NCI-H2081 (cell line): ENCODE results near the gene SPRED3.
A peak's percentile ranks its signal among the peaks of the same experiment; 100 is the strongest.

ENCODE experiments used
- DNase-seq, 2 experiments: peaks; one replicate each; lab custom pipeline; 2025; lab: John Stamatoyannopoulos, UW

SPRED3 gene

DNA sequence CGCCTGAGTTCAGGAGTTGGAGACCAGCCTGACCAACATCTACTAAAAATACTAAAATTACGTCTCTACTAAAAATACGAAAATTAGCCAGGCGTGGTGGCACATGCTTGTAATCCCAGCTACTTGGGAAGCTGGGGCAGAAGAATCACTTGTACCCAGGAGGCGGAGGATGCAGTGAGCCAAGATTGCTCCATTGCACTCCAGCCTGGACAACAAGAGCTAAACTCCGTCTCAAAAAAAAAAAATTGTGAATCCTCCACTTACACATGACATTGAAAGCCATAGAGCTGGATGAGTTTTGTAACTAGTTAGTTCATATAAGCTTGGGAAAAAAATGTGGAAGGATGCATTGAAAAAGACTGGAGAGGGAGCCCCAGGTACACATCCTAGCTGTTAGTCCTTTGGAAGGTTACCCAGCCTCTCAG lies 14.6 kb upstream of the SPRED3 start:
- no peak for DNase-seq

DNA sequence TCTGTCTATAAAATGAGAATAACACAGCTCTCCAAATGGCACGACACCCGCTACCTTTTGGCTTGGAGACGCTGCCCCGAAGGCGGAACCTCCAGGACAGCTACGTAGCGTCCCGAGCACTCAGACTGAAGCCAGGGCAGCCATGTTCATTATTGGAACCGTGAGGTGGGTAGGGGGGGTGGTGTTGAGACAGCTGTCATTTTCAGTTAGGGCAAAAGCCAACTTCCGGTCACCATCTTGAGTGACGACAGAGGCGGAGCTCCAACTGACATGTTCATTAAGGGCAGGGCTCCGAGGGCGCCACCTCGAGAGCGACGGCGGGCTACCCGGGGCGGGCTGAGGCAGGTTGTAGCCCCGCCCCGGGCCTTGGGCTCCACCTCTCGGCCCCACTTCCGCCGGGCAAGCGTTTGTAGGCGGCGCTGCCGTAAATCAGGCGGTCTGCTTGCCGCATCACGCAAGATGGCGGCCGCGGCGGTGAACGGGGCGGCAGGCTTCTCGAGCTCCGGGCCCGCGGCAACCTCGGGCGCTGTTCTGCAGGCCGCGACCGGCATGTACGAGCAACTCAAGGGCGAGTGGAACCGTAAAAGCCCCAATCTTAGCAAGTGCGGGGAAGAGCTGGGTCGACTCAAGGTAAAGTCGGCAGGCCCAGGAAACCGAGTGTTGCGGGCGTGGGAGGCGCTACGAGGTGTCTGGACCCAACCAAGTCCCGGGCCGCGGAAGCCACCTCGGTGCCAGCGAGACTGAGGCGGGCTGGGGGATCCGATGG lies 14.0 kb upstream of the SPRED3 start, which contains the start of gene PSMD8:
TSS of gene PSMD8 (plus strand) at position 240 of the 766 bp plus-strand sequence. CDS start at position 271, 31 bp downstream.
- DNase-seq: peak; percentile 98 to 99

DNA sequence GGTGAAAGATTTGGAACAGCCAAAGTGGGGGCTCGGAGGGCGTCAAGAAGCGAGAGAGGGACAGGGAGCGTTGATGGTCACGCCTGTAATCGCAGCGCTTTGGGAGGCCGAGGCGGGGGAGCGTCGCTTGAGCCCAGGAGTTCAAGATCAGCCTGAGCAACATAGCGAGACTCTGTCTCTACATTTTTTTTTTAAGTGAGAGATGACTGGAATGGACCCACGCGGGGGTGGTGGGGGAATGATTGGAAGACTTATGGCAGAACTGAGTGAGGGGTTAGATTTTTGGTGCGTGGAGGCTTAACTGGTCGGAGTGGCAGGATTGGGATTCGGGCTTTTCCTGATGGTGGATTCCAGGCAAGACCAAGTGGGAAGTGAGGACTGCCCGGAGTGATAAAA lies 13.4 kb upstream of the SPRED3 start:
- DNase-seq: no peak

DNA sequence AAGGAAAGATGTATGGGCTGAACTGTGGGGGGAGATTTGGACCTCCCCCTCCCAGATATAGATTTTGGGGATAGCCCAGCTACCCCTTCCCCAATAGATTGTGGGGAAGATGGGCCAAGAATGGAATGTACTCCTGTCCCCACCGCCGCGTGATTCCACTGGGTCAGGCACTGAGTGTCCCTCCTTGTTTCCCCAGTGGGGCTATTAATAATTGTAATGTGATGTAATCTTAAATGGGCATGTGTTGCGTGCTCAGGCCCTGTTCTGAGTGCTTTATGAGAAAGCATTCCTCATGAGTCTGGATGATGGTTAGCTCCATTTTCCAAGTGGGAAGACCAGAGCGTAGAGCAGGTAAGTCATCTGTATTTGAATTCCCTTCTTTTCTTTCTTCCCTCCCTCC lies 12.7 kb upstream of the SPRED3 start:
- DNase-seq: no peak

DNA sequence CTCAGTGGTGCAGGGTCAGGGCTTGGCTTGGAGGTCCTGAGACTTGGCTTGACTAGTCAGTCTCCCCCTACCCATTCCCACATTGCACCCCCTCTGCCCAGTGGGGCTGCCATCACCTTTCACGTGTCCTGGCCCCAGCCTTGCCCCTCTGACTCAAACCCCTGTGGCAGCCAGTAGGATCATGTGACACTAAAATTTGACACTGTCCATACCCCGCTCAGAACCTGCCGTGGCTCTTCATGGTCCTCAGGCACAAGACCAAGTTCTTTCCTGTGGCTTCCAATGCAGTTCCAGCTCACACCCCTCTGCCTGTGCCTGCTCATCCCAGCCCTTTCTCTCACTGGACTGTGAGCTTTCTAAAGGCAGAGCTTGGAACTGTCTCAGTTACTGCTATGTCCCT lies 11.9 kb upstream of the SPRED3 start:
- DNase-seq: no peak

DNA sequence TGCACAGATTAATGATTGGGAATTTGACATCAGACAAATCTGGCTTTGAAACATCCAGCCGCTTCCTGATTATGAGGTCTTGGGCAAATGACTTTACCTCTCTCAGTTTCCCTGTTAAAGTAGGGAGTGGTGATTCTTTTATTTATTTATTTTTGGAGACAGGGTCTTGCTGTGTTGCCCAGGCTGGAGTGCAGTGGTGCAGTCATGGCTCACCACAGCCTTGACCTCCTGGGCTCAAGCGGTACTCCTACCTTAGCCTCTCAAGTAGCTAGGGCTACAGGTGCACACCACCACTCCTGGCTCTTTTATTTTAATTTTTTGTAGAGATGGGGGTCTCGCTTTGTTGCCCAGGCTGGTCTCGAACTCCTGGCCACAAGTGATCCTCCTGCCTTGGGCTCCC lies 11.4 kb upstream of the SPRED3 start:
- DNase-seq: no peak

DNA sequence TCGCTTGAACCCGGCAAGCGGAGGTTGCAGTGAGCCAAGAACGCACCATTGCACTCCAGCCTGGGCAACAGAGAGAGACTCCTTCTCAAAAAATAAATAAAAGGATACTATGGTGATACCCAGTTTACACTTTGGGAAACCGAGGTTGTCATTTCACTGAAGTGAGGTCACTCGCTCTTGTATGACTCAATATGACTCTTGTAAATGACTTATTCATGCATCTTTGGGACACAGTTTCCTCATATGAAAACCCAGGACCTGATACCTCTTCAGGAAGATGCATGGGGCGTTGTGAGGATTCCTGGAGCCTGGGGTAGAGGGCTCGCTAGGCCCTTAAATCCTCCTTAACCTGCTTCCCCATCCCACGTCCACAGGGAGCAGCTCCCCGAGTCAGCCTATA lies 9.6 kb upstream of the SPRED3 start:
- no peak for DNase-seq

DNA sequence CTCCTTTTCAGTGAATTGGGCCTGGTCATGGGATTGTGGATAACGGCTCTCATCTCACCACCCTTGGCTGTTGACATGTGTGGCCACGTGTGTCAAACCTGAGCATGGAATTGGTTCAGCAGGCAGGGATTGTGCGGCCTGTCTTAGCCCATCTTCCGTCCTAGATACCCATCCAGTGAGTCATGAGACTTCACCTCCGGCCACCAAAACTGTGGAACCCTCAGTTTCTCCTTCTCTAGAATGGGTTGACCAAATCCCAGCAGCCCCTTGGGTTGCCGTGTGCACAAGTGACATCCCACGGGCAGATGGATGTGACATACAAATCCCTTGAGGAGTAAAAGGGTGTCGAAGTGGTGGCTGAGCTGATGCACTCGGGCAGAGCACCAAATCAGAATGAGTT lies 7.4 kb upstream of the SPRED3 start:
- DNase-seq: no peak

DNA sequence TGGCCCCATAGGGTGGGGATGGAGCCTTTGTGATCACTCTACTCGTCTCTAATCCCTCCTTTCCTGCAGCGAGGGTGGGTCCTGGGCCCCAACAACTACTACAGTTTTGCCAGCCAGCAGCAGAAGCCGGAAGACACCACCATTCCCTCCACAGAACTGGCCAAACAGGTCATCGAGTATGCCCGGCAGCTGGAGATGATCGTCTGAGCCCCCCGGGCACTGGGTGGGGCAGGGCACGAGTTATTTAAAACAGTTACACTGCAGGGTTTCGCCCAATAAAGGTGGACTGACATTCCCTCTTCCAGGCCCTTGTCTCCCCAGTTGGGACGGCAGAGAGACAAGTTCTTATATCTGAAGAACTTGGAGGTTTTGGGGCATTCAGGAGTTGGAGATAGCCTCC lies 5.3 kb upstream of the SPRED3 start:
- no peak for DNase-seq

DNA sequence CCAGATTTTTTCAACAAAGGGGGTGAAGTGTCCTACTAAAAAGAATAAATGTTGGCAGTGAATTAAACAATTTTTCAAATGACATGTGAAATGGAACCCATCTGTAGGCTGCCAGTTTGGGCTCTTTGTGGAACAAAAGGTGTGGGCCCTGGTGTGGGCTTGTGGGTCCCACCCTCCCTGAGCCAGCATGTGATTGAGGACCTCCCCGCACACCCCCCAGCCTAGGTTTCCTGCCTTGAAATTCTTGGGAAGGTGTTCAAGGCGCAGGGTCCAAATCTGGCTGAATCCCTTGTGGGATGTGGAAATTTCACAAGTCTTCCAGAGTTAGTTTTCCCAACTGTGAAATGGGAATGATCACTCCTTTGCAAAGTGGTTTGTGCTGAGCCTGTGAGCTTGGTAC lies 4.8 kb upstream of the SPRED3 start:
- no peak for DNase-seq

DNA sequence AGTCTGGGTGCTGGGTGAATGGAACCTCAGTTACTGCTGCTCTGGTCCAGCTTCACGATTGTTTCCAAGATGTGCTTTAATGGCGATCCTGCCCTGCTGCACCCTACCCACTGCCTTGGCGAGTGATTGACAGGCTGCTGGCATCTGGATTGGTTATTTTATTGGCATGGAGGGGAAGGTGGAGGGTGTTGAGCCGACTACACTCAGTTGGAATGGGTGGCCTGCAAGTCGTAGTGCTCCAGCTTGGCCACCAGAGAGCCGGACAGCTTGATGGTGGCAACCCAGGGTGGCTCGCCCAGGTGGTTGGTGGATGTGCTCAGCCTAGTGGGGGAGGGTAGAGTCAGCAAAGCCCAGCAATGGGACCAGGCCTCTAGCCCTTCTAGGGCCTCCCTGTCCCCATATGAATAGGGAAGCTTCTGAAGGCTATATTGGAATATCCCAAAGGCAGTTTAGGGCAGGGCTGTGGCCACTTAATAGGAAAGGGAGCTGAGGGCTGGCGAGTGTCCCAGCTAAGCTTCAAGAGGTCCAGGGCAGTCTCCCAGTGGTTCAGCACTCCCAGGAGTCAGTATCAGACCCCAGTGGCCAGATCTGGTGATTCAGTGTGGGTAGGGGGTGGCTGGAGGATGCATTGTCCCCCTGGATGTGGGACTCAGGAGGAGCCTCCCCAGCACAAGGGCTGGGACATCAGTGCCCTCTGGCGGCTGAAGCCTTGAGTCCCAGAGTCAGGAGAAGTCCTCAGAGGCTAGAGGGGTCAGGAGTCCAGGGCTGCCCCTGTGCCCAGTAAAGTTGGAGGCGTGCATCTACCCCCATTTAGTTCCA lies 4.1 kb upstream of the SPRED3 start:
- no peak for DNase-seq

DNA sequence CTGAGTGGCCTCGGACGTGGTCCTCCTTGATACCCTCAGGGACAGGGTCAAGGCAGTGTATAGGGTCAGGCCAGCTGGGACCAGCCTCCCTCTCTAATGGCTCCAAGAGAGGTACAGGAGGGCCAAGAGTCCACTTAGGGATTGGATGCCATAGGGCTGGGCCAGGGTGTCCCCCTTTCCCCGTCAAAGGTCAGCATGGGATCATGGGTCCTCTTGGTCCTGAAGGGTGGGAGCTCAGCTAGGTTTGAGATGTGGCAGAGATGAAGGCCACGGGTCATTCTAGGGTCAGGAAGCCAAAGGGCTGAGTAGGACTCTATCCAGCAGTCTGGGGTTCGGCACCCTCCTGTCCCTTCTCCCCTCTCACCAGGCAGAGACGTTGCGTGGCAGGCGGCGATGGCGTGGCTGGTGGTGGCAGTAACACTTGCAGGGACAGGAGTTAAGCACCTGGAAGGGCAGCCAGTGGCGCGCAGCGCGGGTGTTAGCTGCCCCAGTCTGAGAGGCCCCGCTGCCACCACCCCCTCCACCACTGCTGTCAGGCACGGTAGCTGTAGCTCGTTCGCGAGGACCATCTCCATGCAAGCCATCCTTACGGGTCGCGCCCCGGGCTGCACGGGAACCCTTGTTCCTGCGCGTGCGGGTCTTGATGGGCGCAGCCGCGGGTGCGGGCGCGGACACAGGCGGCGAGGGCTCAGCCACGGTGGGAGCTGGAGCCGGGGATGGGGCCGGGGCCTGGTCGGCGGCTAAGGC lies 3.3 kb upstream of the SPRED3 start:
- DNase-seq: no peak

DNA sequence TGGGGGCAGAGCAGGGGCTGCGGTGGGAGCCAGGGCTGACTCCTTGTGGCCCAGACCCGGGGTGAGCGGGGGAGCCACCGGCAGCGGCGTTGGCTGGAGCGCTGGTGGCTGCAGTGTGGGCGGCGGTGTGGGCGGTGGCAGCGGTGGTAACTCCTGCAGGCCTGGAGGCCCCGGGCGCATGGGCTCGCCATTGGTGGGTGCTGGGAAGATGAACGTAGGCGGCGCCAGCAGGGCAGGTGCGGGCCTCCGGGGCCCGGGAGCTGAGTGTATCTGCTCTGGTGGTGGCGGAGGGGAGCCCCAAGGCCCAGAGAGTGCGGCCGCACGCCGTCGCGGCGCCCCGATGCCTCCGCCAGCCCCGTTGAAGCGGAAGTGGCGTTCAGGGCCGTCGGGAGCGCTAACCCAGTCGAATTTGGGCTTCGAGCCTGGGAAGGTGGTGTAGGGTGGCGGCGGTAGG lies 2.7 kb upstream of the SPRED3 start:
- DNase-seq: no peak

DNA sequence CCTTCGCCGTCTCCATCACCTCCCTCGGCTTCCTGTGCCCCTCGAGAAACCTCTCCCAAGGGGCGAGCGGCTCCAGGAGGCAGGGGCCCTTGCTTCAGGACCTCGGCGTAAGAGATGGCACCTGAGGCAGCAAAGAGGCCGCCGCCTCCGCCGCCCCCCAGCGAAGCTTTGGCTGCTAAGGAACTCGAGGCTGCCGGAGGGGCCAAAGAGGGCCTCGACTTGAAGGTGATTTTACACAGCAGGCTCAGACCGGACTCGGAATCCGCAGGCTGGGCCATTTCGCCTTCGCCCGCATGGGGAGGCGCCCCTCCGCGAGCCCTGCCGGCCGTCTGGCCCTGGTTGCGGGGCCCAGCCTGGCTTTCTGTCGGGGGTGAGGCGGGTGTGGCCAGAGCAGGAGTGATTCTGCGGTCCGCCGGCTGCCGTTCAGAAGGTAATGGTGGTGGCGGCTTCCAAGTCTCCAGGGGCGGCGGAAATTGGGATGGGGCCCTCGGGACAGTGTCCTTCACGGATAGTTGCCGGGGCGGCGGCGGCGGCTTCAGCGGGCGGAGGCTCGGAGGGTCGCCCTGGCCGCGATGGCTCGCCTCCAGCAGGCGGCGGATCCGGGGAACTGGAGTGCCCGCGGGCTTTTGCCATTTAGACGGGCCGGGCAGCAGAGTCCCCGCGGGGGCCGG lies 2.1 kb upstream of the SPRED3 start:
- no peak for DNase-seq

DNA sequence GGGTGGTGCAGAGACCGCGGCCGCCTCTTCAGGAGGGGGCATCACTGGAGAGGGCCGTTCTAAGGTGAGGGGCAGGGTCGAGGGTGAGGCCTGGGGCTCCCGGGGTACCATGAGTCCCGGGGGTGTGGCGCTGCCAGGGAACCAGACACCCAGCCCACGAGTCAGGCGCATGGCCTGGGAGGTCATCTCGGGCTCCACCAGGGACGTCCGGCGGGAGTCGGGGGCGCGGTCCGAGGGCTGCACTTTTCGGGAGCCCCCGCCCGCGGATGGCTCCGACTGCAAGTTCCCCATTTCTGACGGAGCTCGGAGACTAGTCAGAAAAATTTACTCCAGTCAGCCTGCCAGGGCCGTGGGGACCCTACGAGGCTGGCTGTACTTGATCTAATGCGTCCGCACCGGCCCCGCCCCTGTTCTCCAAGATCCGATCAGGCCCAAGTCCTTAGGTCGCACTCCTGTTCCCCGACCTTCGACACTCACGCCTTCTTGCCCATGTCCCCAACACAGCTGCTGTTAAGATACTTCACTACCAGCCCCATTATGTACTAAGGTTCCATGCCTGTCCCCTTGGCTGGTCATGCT lies 1.4 kb upstream of the SPRED3 start:
- DNase-seq: no peak

DNA sequence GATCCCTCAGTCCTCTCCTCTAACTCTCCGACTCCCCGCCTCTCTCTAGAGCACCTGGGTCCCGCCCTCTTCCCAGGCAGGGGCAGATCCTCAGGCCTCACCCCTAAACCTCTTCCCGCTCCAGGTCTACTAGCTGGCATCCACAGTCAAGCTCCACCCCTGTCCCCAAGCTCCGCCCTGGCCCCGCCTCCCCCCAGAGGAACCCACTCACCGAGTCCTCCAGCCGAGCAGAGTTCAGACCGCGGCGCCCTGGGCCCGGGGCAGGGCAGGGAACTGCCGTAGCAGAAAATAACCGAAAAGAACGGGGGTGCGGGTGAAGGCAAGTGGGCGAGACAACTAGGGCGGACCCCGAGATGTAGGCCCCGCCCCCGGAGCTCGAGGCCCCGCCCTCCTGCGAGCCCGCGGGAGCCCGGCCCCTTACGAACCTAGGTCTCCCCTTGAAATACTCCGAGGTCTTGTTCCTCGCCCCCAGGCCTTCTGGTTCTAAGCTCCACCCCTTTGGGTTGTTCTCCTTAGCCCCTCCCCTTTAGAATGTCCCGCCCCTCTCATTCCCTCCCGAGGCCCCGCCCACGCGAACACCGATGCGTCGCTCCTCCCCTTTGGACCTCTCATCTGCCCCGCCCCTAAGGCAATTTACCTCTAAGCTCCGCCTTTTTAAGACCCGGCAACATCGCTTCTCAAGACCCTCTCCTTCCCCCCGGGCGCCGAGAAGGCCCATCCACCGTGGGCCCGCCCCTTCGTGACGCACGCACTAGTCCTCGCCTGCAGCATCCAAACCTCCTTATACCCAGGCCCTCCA lies 748 bp upstream of the SPRED3 start, which contains the start of gene GGN:
TSS of gene GGN (minus strand) at position 485 of the 799 bp plus-strand sequence. CDS start 773 bp downstream, outside the sequence.
- peak; percentile 39 to 55 for DNase-seq

DNA sequence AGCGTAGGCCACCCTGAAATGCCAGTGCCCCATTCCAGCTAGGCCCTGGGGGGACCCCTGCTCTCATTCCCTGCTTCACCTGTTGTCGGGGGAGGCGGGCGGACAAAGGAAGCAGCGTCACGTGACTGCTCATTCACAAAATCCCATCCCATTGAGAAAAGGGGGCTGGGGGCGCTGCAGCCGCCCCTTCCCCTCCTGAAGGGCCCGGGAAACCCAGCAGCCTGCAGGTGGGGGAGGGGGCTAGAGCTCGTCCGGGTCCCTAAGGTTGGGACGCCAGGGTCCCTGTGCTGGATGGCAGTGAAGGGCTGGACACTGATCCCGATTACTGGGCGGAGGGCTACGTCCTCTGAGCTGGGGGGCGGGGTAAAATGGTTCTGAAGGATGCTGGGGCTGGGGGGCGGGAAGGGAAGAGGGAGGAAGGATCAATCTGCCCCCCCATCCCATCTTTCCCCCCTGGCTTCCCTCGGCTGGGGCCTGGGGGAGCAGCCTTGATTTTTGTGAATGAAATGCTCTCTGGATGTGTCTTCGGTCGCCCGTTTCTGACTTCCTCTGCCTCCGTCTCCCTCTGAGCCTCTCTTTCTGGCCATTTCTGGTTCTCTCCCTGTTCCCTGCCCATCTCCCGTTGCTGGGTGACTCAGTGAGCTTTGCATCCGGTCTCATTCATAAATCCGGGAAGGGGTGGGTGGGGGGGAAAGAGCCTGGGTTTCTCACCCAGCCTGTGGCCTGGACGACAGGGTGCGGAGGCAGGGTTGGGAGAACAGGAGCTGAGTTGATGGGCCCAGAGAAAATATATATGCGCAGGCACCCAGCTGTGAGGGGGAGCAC lies 816 bp downstream of the SPRED3 start:
- DNase-seq: no peak

DNA sequence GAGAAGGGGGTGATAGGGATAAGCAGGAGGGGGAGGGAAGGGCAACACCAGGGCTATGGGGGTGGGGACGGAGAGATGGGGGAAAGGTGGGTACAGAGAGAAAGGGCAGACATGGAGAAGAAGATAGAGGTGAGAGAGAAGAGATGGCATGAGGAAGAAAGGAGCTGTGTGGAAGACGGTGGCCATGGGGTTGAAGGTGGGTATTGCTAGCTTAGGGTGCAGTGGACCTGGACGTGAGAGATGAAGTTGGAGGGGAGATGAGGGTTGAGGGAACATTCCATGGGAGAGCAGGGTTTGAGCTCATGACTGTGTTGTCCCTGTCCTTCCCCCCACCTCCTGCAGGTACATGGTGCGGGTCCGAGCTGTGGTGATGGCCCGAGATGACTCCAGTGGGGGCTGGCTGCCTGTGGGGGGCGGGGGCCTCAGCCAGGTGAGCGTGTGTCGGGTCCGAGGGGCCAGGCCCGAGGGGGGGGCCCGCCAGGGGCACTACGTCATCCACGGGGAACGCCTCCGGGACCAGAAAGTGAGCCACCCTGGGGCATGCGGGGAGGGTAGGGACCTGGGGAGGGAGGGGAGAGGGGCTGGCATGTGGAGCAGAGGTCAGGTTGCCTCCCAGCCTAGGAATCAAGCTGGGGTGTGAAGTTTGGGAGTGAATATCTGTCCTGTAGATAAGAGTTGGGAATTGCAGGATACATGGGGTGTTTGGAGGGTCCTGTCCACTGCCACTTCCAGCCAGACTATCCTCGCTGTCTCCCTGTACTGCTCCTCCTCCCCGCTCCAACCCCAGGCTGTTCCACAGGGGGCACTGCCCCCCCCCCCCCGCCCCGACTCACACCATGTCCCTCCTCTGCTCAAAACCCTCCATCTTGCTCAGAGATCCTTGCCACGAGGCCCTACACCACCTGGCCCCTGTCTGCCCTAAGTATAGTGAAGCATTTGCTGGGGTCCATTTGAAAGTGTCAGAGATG lies 1.7 kb downstream of the SPRED3 start:
- no peak for DNase-seq
